HuH-7 (cell line): ENCODE measurements around the gene PTPN7.
A peak's percentile ranks its signal among the peaks of the same experiment; 100 is the strongest.
"Not testable (repeated sequence)": the region's sequence is repeated elsewhere in the genome, so short reads cannot be mapped to it uniquely, and the experiment has no call there.

Experiments
- DNase-seq: peaks from one replicate; pipeline ENCODE4 v3.0.0; 2011; ENCODE audit warnings: low spot score

PTPN7 gene

GRCh38 chr1:202189918-202190715 is 29.7 kb upstream of the PTPN7 start:
- DNase-seq = peak; percentile 53

- DNase-seq = peak; percentile 84
These were observed 28.8 kb upstream of the PTPN7 start for GRCh38 chr1:202189001-202189790.

DNA sequence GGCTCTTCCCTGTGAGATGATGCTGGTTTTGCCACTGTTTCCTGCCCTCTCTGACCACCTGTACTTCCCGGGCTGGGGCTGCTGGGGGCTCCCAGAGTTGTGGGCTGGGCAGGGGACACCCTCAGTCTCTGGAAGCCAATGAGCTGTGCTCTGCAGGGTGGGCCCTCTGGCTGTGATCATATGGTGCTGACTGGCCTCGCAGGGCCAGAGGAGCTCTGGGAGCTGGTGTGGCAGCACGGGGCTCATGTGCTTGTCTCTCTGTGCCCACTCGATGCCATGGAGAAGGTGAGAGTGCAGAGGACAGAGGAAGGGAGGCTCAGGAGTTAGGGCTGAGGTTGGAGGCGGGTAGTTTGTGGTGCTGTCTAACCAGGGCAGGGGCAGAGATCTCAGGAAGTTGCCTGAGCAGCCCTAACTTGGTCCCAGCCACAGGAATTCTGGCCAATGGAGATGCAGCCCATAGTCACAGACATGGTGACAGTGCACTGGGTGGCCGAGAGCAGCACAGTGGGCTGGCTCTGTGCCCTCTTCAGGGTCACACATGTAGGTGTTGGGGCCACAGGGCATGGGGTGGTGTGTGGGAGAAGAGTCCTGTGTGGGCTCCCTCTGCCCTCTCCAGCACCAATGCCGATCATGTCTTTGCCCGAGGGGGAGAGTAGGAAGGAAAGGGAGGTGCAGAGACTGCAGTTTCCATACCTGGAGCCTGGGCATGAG is 27.4 kb upstream of the PTPN7 start:
- DNase-seq = no peak

DNA sequence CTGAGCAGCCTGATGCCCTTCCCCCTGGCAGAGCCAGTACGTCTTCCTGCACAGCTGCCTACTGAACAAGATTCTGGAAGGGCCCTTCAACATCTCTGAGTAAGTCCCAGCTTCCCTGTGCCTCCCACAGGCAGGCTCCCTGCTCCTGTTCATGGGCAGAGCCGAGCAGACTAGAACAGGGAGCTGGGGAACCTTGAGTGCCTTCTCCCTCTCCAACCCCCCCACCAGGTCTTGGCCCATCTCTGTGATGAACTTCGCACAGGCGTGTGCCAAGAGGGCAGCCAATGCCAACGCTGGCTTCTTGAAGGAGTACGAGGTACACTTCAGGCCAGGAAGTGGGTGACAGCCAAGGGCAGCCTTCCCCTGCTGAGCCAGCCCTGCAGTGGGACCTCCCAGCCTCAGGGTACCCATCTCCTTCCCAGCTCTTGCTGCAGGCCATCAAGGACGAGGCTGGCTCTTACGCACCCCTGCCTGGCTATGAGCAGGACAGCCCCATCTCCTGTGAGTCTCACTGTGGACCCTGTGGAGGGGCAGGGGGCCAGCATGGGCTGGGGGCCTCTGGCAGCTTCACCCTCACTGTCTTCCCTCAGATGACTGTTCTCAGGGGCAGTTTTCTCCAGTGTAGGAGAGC is 26.8 kb upstream of the PTPN7 start:
- no peak for DNase-seq

DNA sequence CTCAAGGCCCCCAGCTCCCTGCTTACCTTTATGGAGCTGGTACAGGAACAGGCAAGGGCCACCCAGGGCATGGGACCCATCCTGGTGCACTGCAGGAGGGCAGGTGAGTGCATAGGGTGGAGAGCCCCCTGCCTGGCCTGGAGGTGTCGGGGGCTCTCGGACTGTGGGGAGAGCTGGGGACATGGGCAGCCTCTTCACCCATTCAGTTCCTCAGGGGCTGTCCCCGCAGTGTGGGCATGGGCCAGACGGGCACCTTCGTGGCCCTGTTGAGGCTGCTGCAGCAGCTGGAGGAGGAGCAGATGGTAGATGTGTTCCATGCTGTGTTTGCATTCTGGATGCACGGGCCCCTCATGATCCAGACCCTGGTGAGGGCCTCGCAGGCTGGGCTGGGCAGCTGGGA is 25.9 kb upstream of the PTPN7 start:
- no peak for DNase-seq

DNA sequence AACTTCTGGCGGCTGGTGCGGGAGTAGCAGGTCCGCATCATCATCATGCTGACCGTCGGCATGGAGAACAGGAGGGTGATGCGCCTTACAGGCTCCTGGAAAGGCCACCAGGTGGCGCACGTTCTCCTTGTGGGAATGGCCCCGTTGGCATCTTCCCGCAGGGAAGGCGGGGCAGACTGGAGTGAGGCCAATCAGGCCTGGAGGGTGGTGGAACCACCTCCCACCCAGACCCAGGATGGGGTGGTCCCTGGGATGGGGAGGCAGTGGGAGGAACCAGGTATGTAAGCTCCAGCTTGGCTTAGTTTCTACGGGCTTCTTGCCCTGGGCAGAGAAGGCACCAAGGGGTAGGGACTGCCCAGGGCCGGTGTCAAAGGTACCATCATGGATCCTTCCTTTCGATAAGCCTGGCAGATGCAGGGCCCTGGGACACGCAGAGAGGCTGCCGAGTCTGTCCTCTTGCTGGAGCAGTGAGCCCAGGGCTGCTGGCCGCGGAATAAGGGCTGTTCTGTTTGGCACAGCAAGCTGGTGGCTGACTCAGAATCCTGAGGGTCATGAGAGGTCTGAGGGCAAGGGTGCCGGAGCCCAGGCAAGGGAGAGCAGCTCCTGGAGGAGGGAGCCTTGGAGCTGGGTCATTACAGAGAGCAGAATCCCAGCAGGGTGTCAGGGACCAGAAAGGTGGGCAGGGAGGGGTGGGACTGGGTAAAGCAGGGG is 24.5 kb upstream of the PTPN7 start:
- peak; percentile 82 for DNase-seq

DNA sequence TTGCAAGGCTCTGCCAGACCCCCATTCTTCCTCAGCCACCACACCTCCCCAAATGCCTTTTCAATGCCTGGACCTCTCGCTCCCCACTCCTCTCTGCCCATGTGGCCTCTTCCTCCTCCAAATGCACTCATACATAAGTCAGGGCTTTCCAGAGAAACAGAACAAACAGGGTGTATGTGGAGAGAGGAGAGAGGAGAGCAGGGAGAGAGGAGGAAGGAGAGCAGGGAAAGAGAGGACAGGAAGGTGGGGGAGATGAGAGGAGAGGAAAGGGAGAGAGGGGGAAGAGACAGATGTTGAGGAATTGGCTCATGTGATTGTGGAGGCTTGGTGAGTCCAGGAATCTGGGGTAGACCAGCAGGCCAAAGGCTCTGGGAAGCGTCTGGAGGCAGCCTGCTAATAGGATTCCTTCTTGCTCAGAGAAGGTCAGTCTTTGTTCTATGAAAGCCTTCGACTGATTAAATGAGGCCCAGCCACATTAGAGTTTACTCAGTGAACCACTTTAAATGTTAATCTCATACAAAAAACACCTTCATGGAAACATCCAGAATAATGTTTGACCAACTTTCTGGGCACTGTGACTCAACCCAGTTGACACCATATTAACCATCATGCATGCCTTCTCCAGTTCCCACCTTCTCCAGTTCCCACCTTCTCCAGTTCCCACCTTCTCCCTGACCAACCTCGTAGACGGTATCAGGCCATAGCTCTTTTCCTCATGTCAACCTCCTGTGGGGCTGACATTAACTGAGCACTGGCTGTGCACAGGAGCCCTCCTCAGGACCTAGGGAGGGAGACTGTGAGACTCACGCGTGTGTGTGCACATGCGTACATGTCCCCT is 21.9 kb upstream of the PTPN7 start:
- no peak for DNase-seq

- DNase-seq = no peak
These were observed 21.2 kb upstream of the PTPN7 start for GRCh38 chr1:202181586-202181985.

GRCh38 chr1:202180751-202181139 is 20.3 kb upstream of the PTPN7 start:
- DNase-seq = not testable (repeated sequence)

DNA sequence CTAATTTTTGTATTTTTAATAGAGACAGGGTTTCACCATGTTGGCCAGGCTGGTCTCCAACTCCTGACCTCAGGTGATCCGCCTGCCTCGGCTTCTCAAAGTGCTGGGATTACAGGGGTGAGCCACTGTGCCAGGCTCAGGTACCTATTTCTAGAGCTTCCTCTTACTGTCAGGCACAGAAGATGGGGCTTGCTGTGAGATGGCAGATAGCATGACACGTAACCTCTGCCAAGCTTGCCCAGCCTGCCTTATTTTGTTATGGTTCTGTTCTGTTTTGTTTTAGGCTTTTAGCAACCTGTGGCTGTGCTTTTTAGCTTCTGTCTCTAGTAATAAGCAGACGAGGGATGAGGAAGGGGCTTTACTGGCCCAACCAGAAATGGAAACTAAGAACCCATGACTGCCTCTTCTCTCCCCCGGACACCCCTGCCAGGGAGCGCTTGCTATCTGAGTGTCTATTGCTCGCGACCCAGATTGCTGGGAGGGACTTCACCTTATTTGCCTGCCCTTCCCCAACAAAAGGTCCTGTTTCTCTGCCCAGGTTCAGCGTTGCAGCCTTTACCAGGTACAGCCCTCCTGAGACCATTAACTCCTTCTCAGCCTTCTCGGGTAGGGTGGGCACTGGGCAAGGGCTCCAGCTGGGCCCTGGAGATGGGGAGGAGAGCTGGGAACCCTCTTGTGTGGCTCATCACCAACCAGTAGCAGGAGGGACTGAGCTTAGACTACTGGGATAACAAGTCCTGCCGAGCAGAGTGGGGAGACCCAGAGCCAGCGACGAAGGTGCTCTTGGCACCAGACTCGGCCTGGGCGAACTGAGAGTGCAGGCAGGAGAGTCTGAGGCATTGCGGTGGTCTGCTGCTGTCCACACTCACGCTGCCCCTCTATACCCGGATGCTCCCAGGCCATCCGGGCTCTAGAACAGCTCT is 19.7 kb upstream of the PTPN7 start:
- DNase-seq = no peak

- DNase-seq = no peak
These were observed 16.8 kb upstream of the PTPN7 start for GRCh38 chr1:202176949-202177927.

- no peak for DNase-seq
These were observed 13.6 kb upstream of the PTPN7 start for GRCh38 chr1:202173993-202174392.

DNA sequence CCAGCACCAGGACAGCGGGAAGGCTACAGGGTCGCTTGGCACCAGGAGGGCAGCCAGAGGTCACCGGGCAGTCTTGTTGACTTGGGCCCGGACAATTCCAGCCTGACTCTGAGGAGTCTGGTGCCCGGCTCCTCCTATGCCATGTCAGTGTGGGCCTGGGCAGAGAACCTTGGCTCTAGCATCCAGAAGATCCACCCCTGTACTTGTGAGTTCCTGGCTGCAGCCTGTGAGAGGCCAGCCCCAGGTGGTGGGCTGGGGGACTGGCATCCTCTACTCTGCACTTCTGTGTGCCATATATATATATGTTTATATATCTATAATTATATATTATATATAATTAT is 11.6 kb upstream of the PTPN7 start:
- no peak for DNase-seq

DNA sequence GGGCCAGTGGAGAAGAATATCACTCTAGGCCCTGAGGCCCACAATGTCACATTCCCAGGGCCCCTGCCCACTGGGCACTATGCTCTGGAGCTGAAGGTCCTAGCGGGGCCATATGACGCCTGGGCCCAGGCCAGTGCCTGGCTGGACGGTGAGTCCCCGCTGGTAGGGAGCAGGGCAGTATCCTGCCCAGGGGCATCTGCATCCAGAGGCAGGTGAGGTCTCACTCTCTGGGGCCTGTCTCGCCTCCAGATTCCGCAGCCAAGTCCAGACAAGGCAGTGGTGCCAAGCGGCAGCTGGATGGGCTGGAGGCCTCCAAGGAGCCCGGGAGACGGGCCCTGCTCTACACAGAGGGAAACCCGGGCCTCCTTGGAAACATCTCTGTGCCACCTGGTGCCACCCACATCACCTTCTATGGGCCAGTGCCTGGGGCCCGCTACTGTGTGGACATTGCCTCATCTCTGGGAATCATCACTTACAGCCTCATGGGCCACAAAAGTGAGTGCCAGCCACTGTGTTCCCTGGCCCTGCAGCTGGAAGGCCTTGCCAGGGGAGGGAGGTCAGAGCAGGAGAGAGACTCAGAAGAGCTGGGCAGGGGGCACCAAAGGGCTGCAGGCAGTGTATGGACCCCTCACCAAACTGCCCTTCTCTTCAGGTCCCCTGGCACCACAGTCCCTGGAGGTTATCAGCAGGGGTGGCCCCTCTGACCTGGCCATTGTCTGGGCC is 11.1 kb upstream of the PTPN7 start:
- no peak for DNase-seq

- no peak for DNase-seq
These were observed 10.3 kb upstream of the PTPN7 start for GRCh38 chr1:202170726-202171125.

- no peak for DNase-seq
These were observed 8.5 kb upstream of the PTPN7 start for GRCh38 chr1:202168861-202169260.

DNA sequence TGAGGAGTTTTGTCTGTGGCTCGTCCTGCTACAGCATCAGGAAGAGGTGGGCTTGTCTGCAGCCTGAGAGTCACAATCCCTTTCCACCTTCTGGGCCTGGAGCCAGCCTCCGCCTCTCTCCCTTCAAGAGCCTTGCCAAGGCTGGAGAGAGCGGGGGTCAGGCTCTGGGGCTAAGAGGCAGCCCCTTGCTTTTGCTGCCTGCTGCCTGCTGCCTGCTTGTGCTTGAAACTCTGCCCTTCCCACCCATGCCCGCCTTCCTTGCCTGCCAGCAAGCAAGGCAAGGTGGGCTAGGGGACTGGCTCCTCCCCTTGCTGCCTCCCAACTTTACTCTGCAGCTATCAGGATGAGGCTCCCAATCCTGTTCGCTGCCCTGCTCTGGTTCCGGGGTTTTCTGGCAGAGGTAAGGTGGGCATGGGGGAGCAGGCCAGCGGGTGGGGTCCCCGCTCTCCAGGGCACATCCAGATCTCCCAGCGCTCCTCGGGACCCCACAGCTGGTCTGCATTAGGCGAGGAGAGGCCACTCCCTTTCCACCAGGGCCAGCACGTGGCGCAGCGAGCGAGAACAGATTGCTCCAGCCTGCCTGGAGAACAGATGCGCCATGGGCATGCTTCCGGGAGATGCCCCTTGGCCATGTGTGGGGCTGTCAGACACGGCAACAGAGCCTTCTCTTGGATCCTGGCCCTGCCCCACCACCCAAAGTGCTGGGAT is 7.5 kb upstream of the PTPN7 start:
- DNase-seq = no peak
